Smooth muscle cell (in vitro differentiated cells): ENCODE data around the gene TMEM121B. TPM values are rescaled to one million over a fixed set of nuclear protein-coding genes. Genes with fewer than 3 reads are reported as not detected.

Source experiments
- DNase-seq: peaks from one replicate; lab custom pipeline; 2025; ENCODE audit not compliant: unreplicated experiment; lab: John Stamatoyannopoulos, UW
- H2AFZ ChIP-seq: fragments of 200-600 bp; sonication (generic); 2 replicates; pipeline ENCODE4 v1.6.0; 2016; ENCODE audit warnings: antibody characterized with exemption, low read depth, mild to moderate bottlenecking
- H3F3A ChIP-seq: fragments of 200-600 bp; sonication (generic); 2 replicates; pipeline ENCODE4 v1.6.0; 2017; ENCODE audit warnings: antibody characterized with exemption, low read depth
- H3K27ac ChIP-seq: fragments of 200-600 bp; sonication (generic); 2 replicates; pipeline ENCODE4 v1.5.1; 2016; ENCODE audit warnings: low read depth, mild to moderate bottlenecking
- H3K27me3 ChIP-seq: fragments of 200-600 bp; sonication (generic); 2 replicates; pipeline ENCODE4 v1.6.1; 2016; ENCODE audit warnings: low read depth, mild to moderate bottlenecking
- H3K36me3 ChIP-seq: fragments of 200-600 bp; sonication (generic); 2 replicates; pipeline ENCODE4 v1.5.1; 2016; ENCODE audit warnings: low read depth
- H3K4me1 ChIP-seq: fragments of 200-600 bp; sonication (generic); 2 replicates; pipeline ENCODE4 v1.5.1; 2016; ENCODE audit warnings: low read depth
- H3K4me2 ChIP-seq: fragments of 200-600 bp; sonication (generic); 2 replicates; pipeline ENCODE4 v1.6.0; 2016; ENCODE audit warnings: mild to moderate bottlenecking
- H3K4me3 ChIP-seq: fragments of 200-600 bp; sonication (generic); 2 replicates; pipeline ENCODE4 v1.5.1; 2016; ENCODE audit warnings: mild to moderate bottlenecking
- H3K79me2 ChIP-seq: fragments of 200-600 bp; sonication (generic); 2 replicates; pipeline ENCODE4 v1.6.0; 2016; ENCODE audit warnings: low read depth, mild to moderate bottlenecking
- H3K9ac ChIP-seq: fragments of 200-600 bp; sonication (generic); 2 replicates; pipeline ENCODE4 v1.6.0; 2016; ENCODE audit warnings: low read depth
- H3K9me3 ChIP-seq: fragments of 200-600 bp; sonication (generic); replicated peaks from 2 replicates; pipeline ENCODE4 v1.5.1; 2016; ENCODE audit warnings: low read depth
- H4K20me1 ChIP-seq: fragments of 200-600 bp; sonication (generic); 2 replicates; pipeline ENCODE4 v1.6.0; 2016; ENCODE audit warnings: low read depth
- WGBS: methylation state at CpG from one replicate; pipeline ENCODE4 v1.1.7; 2016; ENCODE audit warnings: low lambda C conversion rate; 5-methylcytosine and 5-hydroxymethylcytosine counted together
- polyA plus RNA-seq: library from polyadenylated mRNA; unstranded; fragments of >200 nt; fragmentation: Nextera tagmentation; extraction: Ambion mirVana; gene quantifications from 2 replicates; pipeline ENCODE4 v1.2.1, GENCODE V29; 2016
- total RNA-seq: library from RNA; depleted of rRNA; stranded (reverse); fragments of >200 nt; gene quantifications from 2 replicates; pipeline ENCODE4 v1.2.3, GENCODE V29; 2014
- TF ChIP-seq, protein P1 (sequence below): fragments of 200-600 bp; sonication (generic); IDR thresholded peaks from 2 replicates; pipeline ENCODE4 v1.5.1; 2017; ENCODE audit warnings: borderline replicate concordance, mild to moderate bottlenecking, antibody characterized with exemption; ENCODE audit not compliant: insufficient read depth, poor library complexity, severe bottlenecking

Gene TMEM121B
- total and polyA plus RNA-seq, 2 experiments from 2014 or later = 0.09 to 0.15 TPM

DNA sequence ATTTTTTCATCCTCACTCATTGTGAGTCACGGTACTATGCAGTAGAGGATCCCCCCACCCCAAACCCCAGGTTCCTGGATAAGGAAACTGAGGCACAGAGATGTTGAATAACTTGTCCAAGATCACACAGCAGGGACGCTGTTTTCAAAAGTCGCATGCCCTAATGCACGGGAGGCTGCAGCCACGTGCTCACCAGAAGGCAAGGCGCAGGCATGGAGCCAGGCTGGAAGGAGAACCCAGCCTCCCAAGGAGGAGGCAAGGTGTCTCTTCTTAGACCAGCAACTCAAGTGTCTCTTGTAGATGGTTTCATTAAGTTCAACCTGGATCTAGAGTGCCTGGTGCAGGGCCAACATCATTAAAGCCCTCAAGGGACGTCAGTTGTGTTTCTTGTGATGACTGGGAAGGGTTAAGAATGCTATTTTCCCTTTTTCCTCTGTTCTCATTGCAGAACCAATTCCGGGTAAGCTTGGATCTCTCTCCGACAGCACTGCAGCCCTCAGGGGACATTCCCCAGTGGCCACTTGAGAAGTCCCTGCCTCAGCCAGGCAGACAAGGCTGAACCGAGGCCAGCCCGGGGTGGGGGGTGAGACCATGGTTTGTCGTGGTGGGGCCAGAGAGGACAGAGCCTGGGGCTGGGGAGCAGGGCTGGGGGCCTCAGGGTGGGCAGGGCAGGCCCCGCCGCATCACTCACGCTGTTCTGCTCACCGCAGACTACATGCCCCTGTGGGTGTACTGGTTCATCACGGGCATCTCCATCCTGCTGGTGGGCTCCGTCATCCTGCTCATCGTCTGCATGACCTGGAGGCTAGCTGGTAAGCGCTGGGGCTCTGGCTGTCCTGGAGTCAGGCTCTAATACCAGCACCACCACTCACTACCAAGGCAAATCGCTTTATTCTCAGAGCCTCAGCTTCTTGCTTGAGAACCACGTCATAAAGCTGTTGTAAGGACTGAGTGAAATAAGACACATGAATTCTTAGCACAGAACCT is 15.7 kb downstream of the TMEM121B start:
- Histone ChIP-seq H3K4me2 (no peak overlapping the region), H3K27ac (no peak overlapping the region), H3K9me3 (no peaks in the 10 kb centered on the region), H3F3A (no peaks in the 10 kb centered on the region), H3K4me1 (no peaks in the 10 kb centered on the region), H2AFZ (no peak overlapping the region), H3K9ac (no peak overlapping the region), H3K27me3 (no peaks in the 10 kb centered on the region), H4K20me1 (no peaks in the 10 kb centered on the region), H3K4me3 (no peak overlapping the region), H3K79me2 (no peaks in the 10 kb centered on the region), H3K36me3 (no peaks in the 10 kb centered on the region)
- DNase-seq = no peak
- 85% methylated on average over 18 of the region's 22 CpGs for WGBS
- TF ChIP-seq, protein P1, sequence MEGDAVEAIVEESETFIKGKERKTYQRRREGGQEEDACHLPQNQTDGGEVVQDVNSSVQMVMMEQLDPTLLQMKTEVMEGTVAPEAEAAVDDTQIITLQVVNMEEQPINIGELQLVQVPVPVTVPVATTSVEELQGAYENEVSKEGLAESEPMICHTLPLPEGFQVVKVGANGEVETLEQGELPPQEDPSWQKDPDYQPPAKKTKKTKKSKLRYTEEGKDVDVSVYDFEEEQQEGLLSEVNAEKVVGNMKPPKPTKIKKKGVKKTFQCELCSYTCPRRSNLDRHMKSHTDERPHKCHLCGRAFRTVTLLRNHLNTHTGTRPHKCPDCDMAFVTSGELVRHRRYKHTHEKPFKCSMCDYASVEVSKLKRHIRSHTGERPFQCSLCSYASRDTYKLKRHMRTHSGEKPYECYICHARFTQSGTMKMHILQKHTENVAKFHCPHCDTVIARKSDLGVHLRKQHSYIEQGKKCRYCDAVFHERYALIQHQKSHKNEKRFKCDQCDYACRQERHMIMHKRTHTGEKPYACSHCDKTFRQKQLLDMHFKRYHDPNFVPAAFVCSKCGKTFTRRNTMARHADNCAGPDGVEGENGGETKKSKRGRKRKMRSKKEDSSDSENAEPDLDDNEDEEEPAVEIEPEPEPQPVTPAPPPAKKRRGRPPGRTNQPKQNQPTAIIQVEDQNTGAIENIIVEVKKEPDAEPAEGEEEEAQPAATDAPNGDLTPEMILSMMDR = no peak

DNA sequence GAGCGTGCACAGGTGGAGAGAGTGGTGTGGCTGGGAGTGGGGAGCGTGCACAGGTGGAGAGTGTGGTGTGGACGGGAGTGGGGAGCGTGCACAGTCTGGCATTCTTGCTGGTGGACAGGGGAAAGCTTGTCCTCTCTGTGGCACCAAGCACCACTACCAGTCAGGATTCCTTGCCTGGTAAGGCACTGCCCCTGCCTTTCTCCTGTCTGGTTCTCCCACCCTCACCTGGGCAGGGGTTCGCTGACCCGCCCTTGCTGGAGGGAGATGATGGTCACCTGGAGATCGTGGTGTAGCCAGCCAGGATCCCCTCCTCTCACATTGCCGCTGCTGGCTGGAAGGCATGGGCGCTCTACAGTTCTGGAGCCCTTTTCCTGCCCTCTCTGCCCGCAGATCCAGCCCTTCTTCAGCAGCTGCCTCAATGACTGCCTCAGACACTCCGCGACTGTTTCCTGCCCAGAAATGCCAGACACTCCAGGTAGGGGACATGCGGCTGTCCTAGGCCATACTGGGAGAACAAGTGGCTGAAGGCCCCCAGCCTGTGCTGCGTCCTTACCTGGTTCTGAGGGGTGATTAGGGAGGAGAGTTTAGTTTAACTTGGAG is 16.7 kb downstream of the TMEM121B start:
- H3F3A ChIP-seq = no peaks in the 10 kb centered on the region
- H3K4me3 ChIP-seq = no peak overlapping the region
- no peaks in the 10 kb centered on the region for H4K20me1 ChIP-seq
- H3K9me3 ChIP-seq = no peaks in the 10 kb centered on the region
- H3K27ac ChIP-seq = no peak overlapping the region
- DNase-seq = no peak
- H3K79me2 ChIP-seq = no peaks in the 10 kb centered on the region
- TF ChIP-seq, protein P1 = no peak
- H3K4me1 ChIP-seq = no peaks in the 10 kb centered on the region
- H3K27me3 ChIP-seq = no peaks in the 10 kb centered on the region
- WGBS = 92% methylated on average over 14 of the region's 14 CpGs
- H3K36me3 ChIP-seq = no peaks in the 10 kb centered on the region
- no peak overlapping the region for H2AFZ ChIP-seq
- no peak overlapping the region for H3K9ac ChIP-seq
- H3K4me2 ChIP-seq = no peak overlapping the region

- no peaks in the 10 kb centered on the region for H3K9me3 ChIP-seq
- no peak overlapping the region for H3K27ac ChIP-seq
- DNase-seq = no peak
- 97% methylated on average over 9 of the region's 9 CpGs for WGBS
- no peak overlapping the region for H2AFZ ChIP-seq
- no peak overlapping the region for H3K4me2 ChIP-seq
- H3K4me3 ChIP-seq = no peak overlapping the region
- H3K79me2 ChIP-seq = no peaks in the 10 kb centered on the region
- no peak overlapping the region for H3K9ac ChIP-seq
- H3K27me3 ChIP-seq = no peaks in the 10 kb centered on the region
- H4K20me1 ChIP-seq = no peaks in the 10 kb centered on the region
- no peaks in the 10 kb centered on the region for H3K36me3 ChIP-seq
- TF ChIP-seq, protein P1 = no peak
- H3F3A ChIP-seq = no peaks in the 10 kb centered on the region
- H3K4me1 ChIP-seq = no peaks in the 10 kb centered on the region
These were observed 17.8 kb downstream of the TMEM121B start for GRCh38 chr22:17103351-17103750.
